IMR-90 (cell line): ENCODE results near the gene FLT3. TPM values are rescaled to one million over a fixed set of nuclear protein-coding genes. Genes with fewer than 3 reads are reported as not detected.

Experiments
- ATAC-seq: fragments of 200-7000 bp; cut with Tn5 transposase; 2 replicates; pipeline ENCODE4 v1.9.1; 2020; ENCODE audit warnings: low read depth, mild to moderate bottlenecking, moderate library complexity
- BruUV-seq: library from RNA; stranded (reverse); fragments of 400-500 nt; replicated peaks from 2 replicates; lab custom pipeline; 2021; lab: Mats Ljungman, UMichigan
- CTCF ChIA-PET: fragments of 300-600 bp; formaldehyde crosslinking; extraction: SDS; loops from one replicate; lab custom pipeline; 2021; ENCODE audit warnings: antibody characterized with exemption; lab: Yijun Ruan, JAX
- POLR2A ChIA-PET: fragments of 300-600 bp; sonication (Branson Sonifier 250); formaldehyde crosslinking; loops from one replicate; lab custom pipeline; 2022; ENCODE audit warnings: antibody characterized with exemption; ENCODE audit not compliant: unreplicated experiment; lab: Charles Lee
- DNase-seq: peaks from one replicate; pipeline ENCODE4 v3.0.0; 2013
- H2AFZ ChIP-seq: replicated peaks from 2 replicates; pipeline ENCODE3; 2013; ENCODE audit warnings: low read length, mild to moderate bottlenecking; ENCODE audit not compliant: poor library complexity
- H2AK5ac ChIP-seq: 2 replicates; pipeline ENCODE4 v1.6.1; 2013; ENCODE audit warnings: low read depth, low read length, inconsistent platforms
- H2AK9ac ChIP-seq: replicated peaks from 2 replicates; pipeline ENCODE3; 2013; ENCODE audit warnings: mild to moderate bottlenecking, low read depth, low read length, moderate library complexity; ENCODE audit not compliant: poor library complexity
- H2BK120ac ChIP-seq: 2 replicates; pipeline ENCODE4 v1.6.1; 2013; ENCODE audit warnings: low read depth, low read length, inconsistent platforms
- H2BK15ac ChIP-seq: 3 replicates; pipeline ENCODE4 v1.6.1; 2013; ENCODE audit warnings: low read depth, low read length, inconsistent platforms
- H2BK20ac ChIP-seq: 2 replicates; pipeline ENCODE4 v1.6.1; 2013; ENCODE audit warnings: low read depth, mild to moderate bottlenecking, inconsistent platforms, low read length, moderate library complexity
- H2BK5ac ChIP-seq: 2 replicates; pipeline ENCODE4 v1.6.1; 2013; ENCODE audit warnings: mild to moderate bottlenecking, low read depth, low read length, inconsistent platforms; ENCODE audit not compliant: poor library complexity, severe bottlenecking
- H3K14ac ChIP-seq: replicated peaks from 2 replicates; pipeline ENCODE4 v1.6.1; 2013; ENCODE audit warnings: low read depth, low read length, inconsistent platforms
- H3K18ac ChIP-seq: 2 replicates; pipeline ENCODE4 v1.6.1; 2013; ENCODE audit warnings: low read depth, low read length, control low read depth
- H3K23ac ChIP-seq: 2 replicates; pipeline ENCODE4 v1.6.1; 2013; ENCODE audit warnings: low read depth, low read length, inconsistent platforms
- H3K27ac ChIP-seq: 2 replicates; pipeline ENCODE4 v1.5.1; 2013; ENCODE audit warnings: mild to moderate bottlenecking, control low read depth, low read length; ENCODE audit not compliant: insufficient read depth
- H3K27me3 ChIP-seq: 2 replicates; pipeline ENCODE4 v1.6.1; 2013; ENCODE audit warnings: low read length; ENCODE audit not compliant: control insufficient read depth, insufficient read depth
- H3K36me3 ChIP-seq: 2 replicates; pipeline ENCODE4 v1.6.1; 2013; ENCODE audit warnings: low read length, mixed read lengths; ENCODE audit not compliant: control insufficient read depth, insufficient read depth
- H3K4ac ChIP-seq: 2 replicates; pipeline ENCODE4 v1.6.1; 2013; ENCODE audit warnings: low read depth, low read length, inconsistent platforms
- H3K4me1 ChIP-seq: 2 replicates; pipeline ENCODE4 v1.6.1; 2013; ENCODE audit warnings: low read length, mixed read lengths; ENCODE audit not compliant: control insufficient read depth, insufficient read depth
- H3K4me2 ChIP-seq: 2 replicates; pipeline ENCODE4 v1.6.1; 2013; ENCODE audit warnings: low read depth, mild to moderate bottlenecking, control low read depth, low read length, moderate library complexity
- H3K4me3 ChIP-seq: 2 replicates; pipeline ENCODE4 v1.5.1; 2013; ENCODE audit warnings: low read depth, mild to moderate bottlenecking, control low read depth, low read length, moderate library complexity; ENCODE audit not compliant: insufficient read depth
- H3K56ac ChIP-seq: 2 replicates; pipeline ENCODE4 v1.6.1; 2013; ENCODE audit warnings: low read length, inconsistent platforms; ENCODE audit not compliant: insufficient read depth; ENCODE audit errors: extremely low read depth
- H3K79me1 ChIP-seq, 2 experiments: 2 replicates each; pipeline ENCODE4 v1.6.1; 2013; ENCODE audit warnings: low read length in 2 of 2, inconsistent platforms in 1 of 2, low read depth in 1 of 2
- H3K9ac ChIP-seq: 2 replicates; pipeline ENCODE4 v1.6.1; 2013; ENCODE audit warnings: low read depth, low read length, control low read depth
- H3K9me1 ChIP-seq: 2 replicates; pipeline ENCODE4 v1.6.1; 2013; ENCODE audit warnings: low read length, inconsistent platforms; ENCODE audit not compliant: insufficient read depth
- H3K9me3 ChIP-seq: 2 replicates; pipeline ENCODE4 v1.6.1; 2013; ENCODE audit warnings: low read length; ENCODE audit not compliant: control insufficient read depth, insufficient read depth
- H4K20me1 ChIP-seq: 2 replicates; pipeline ENCODE4 v1.6.1; 2013; ENCODE audit warnings: low read length, inconsistent platforms; ENCODE audit not compliant: insufficient read depth
- H4K5ac ChIP-seq: 2 replicates; pipeline ENCODE4 v1.6.1; 2013; ENCODE audit warnings: mild to moderate bottlenecking, low read depth, low read length, control low read depth
- H4K8ac ChIP-seq, 2 experiments: 2 replicates each; pipeline ENCODE4 v1.6.1; 2013; ENCODE audit warnings: low read depth in 2 of 2, low read length in 2 of 2, control low read depth in 1 of 2, inconsistent platforms in 1 of 2
- H4K91ac ChIP-seq: 2 replicates; pipeline ENCODE4 v1.6.1; 2013; ENCODE audit warnings: low read depth, low read length, inconsistent platforms; ENCODE audit not compliant: insufficient read depth
- BHLHE40 ChIP-seq: fragments of 150-350 bp; IDR thresholded peaks from 2 replicates; pipeline ENCODE4 v1.6.1; 2016; ENCODE audit warnings: mild to moderate bottlenecking, low read depth, low read length
- ELK1 ChIP-seq: fragments of 150-350 bp; IDR thresholded peaks from 2 replicates; pipeline ENCODE4 v1.6.1; 2016; ENCODE audit warnings: low read depth, mild to moderate bottlenecking, low read length, moderate library complexity, borderline replicate concordance
- FOS ChIP-seq: fragments of 150-350 bp; IDR thresholded peaks from 2 replicates; pipeline ENCODE4 v1.6.1; 2016; ENCODE audit warnings: low read depth, low read length
- MAFK ChIP-seq: IDR thresholded peaks from 2 replicates; pipeline ENCODE4 v1.6.1; 2012; ENCODE audit warnings: low read depth, low read length, improper control_type of control experiment
- MAZ ChIP-seq: IDR thresholded peaks from 2 replicates; pipeline ENCODE4 v1.6.1; 2012; ENCODE audit warnings: low read depth, mild to moderate bottlenecking, low read length, improper control_type of control experiment, moderate library complexity, borderline replicate concordance
- MXI1 ChIP-seq: IDR thresholded peaks from 2 replicates; pipeline ENCODE4 v1.6.1; 2012; ENCODE audit warnings: low read depth, mild to moderate bottlenecking, low read length, moderate library complexity, borderline replicate concordance
- POLR2A ChIP-seq: IDR thresholded peaks from 2 replicates; pipeline ENCODE4 v1.6.1; 2012; ENCODE audit warnings: mild to moderate bottlenecking, low read depth, low read length
- RAD21 ChIP-seq: IDR thresholded peaks from 2 replicates; pipeline ENCODE4 v1.6.1; 2012; ENCODE audit warnings: low read length, improper control_type of control experiment
- RFX5 ChIP-seq: IDR thresholded peaks from 2 replicates; pipeline ENCODE4 v1.8.0; 2012; ENCODE audit warnings: low read depth, mild to moderate bottlenecking, low read length, moderate library complexity
- SMC3 ChIP-seq: fragments of 150-350 bp; IDR thresholded peaks from 2 replicates; pipeline ENCODE4 v1.6.1; 2016; ENCODE audit warnings: low read depth, mild to moderate bottlenecking, antibody characterized with exemption, low read length, moderate library complexity
- USF2 ChIP-seq: fragments of 150-350 bp; IDR thresholded peaks from 2 replicates; pipeline ENCODE4 v1.6.1; 2017; ENCODE audit warnings: mild to moderate bottlenecking, antibody characterized with exemption, low read length, low read depth
- WGBS, 2 experiments: methylation state at CpG; one replicate each; pipeline versions ENCODE4 v1.1.5 to v1.1.7; 2013; ENCODE audit warnings: missing lambda C conversion rate in 2 of 2; ENCODE audit not compliant: insufficient read length in 1 of 2; ENCODE audit errors: extremely low coverage in 2 of 2; 5-methylcytosine and 5-hydroxymethylcytosine counted together
- dilution Hi-C: fragments of 300-500 bp; cut with HindIII; formaldehyde crosslinking; loops from one replicate; pipeline ENCODE4 v1.14.3; 2018; ENCODE audit warnings: low sequenced_read_pairs; ENCODE audit not compliant: unreplicated experiment
- in situ Hi-C: fragments of 300-500 bp; cut with MboI; formaldehyde crosslinking; loops from 3 replicates; pipeline ENCODE4 v1.14.3; 2019; ENCODE audit warnings: low sequenced_read_pairs, inconsistent platforms, mixed read lengths
- intact Hi-C: fragments of 100-400 bp; cut with micrococcal nuclease; formaldehyde crosslinking; loops from 2 replicates; pipeline ENCODE4 v1.10.0; 2022
- polyA plus RNA-seq, 3 experiments: library from polyadenylated mRNA; depleted of rRNA; stranded (reverse); fragments of >200 nt; gene quantifications; 2 replicates each; pipeline ENCODE4 v1.2.3, GENCODE V29; 2012; ENCODE audit warnings: low replicate concordance in 1 of 3
- total RNA-seq: library from RNA; depleted of rRNA; stranded (reverse); fragments of >200 nt; gene quantifications from 2 replicates; pipeline ENCODE4 v1.2.3, GENCODE V29; 2012
- TF ChIP-seq, protein P1 (sequence below): conservative IDR thresholded peaks from 2 replicates; pipeline ENCODE4 v1.5.1; 2012; ENCODE audit warnings: mild to moderate bottlenecking, low read depth, low read length, improper control_type of control experiment

Gene FLT3
- total and polyA plus RNA-seq, 2 of the 4 experiments (the other 2 are of a cell fraction): not detected

DNA sequence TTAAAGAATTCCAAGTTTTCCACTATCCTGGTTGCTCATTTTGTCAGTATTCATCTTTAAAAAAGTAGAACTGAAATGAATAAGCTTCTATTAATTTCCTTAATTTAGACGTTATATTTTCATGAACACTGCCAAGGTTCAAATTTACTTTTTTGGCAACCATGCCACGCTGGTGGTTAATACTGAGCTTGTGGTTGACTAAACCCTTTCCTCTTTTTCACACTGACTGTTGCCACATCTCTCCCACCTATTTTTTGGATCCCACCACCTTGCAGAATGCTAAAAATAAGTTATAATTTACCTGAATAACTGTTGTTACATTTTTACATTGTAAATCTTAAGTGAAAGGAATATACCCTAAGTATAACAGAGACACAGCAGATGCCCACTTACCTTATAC, 45.0 kb downstream of the FLT3 start:
- POLR2A ChIA-PET: no interaction called here
- dilution Hi-C loops: no loop called here
- Histone ChIP-seq H2AK5ac (no peak overlapping the region), H3K27me3 (peaks cover 13% of the 10 kb centered on the region), H3K4me1 (peaks cover 2% of the 10 kb centered on the region), H3K4me3 (no peak overlapping the region), H4K8ac (no peak overlapping the region), H2AK9ac (no peak overlapping the region), H2BK15ac (no peak overlapping the region), H2BK5ac (no peak overlapping the region), H2BK120ac (no peak overlapping the region), H3K4ac (no peak overlapping the region), H3K36me3 (no peaks in the 10 kb centered on the region), H3K9me1 (no peaks in the 10 kb centered on the region), H3K56ac (no peak overlapping the region), H4K5ac (no peak overlapping the region), H3K4me2 (no peak overlapping the region), H4K20me1 (no peaks in the 10 kb centered on the region), H3K23ac (no peak overlapping the region), H2AFZ (no peak overlapping the region), H3K9me3 (no peaks in the 10 kb centered on the region), H3K14ac (no peak overlapping the region), H4K91ac (no peak overlapping the region), H3K9ac (no peak overlapping the region), H2BK20ac (no peak overlapping the region), H3K27ac (no peak overlapping the region), H3K79me1 (no peaks in the 10 kb centered on the region), H3K18ac (no peak overlapping the region)
- BruUV-seq: no TSS peak
- TF ChIP-seq USF2 (no peak), SMC3 (no peak), FOS (no peak), RFX5 (no peak), BHLHE40 (no peak), POLR2A (no peak), MAFK (no peak), ELK1 (no peak), MXI1 (no peak), MAZ (no peak), RAD21 (no peak)
- TF ChIP-seq, protein P1, sequence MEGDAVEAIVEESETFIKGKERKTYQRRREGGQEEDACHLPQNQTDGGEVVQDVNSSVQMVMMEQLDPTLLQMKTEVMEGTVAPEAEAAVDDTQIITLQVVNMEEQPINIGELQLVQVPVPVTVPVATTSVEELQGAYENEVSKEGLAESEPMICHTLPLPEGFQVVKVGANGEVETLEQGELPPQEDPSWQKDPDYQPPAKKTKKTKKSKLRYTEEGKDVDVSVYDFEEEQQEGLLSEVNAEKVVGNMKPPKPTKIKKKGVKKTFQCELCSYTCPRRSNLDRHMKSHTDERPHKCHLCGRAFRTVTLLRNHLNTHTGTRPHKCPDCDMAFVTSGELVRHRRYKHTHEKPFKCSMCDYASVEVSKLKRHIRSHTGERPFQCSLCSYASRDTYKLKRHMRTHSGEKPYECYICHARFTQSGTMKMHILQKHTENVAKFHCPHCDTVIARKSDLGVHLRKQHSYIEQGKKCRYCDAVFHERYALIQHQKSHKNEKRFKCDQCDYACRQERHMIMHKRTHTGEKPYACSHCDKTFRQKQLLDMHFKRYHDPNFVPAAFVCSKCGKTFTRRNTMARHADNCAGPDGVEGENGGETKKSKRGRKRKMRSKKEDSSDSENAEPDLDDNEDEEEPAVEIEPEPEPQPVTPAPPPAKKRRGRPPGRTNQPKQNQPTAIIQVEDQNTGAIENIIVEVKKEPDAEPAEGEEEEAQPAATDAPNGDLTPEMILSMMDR: no peak
- CTCF ChIA-PET: no interaction called here
- no CpG with 5 or more reads among the region's 2 CpGs for WGBS, 2 experiments
- DNase-seq: no peak
- ATAC-seq: no peak
- in situ Hi-C loops: no loop called here
- intact Hi-C loops: no loop called here
